Ovary (tissue), 9 donors: ENCODE results near the gene CCDC141. TPM values are rescaled to one million over a fixed set of nuclear protein-coding genes. Genes with fewer than 3 reads are reported as not detected.
"Not testable (repeated sequence)": the region's sequence is repeated elsewhere in the genome, so short reads cannot be mapped to it uniquely, and the experiment has no call there.

Experiments
- DNase-seq, 5 donors: peaks; one replicate each; pipeline ENCODE4 v3.0.0-alpha.2; 2019 to 2020
- H3K27ac ChIP-seq, 2 donors: fragments of 200-600 bp; one replicate each; pipeline versions ENCODE4 v1.5.1 to v1.8.0; 2019 to 2022
- H3K27me3 ChIP-seq: fragments of 200-600 bp; one replicate; pipeline ENCODE4 v1.8.0; 2022
- H3K36me3 ChIP-seq: fragments of 200-600 bp; sonication (generic); one replicate; pipeline ENCODE4 v1.5.1; 2019
- H3K4me1 ChIP-seq: one replicate; pipeline ENCODE4 v1.8.1; 2013; ENCODE audit warnings: mild to moderate bottlenecking, moderate library complexity; ENCODE audit not compliant: insufficient read depth
- H3K4me3 ChIP-seq: fragments of 200-600 bp; sonication (generic); one replicate; pipeline ENCODE4 v1.5.1; 2017
- H3K9me3 ChIP-seq, 2 donors: fragments of 200-600 bp in 1 of 2; sonication (generic) in 1 of 2; one replicate each; pipeline versions ENCODE4 v1.5.1 to v1.8.1; 2013 to 2019; ENCODE audit warnings: mild to moderate bottlenecking in 1 of 2, moderate library complexity in 1 of 2
- CTCF ChIP-seq, 3 donors: fragments of 450-650 bp in 2 of 3; fragments of 200-600 bp in 1 of 3; IDR thresholded peaks; one replicate each; pipeline versions ENCODE4 v1.5.1 to v1.8.0; 2016 to 2022; ENCODE audit warnings: antibody characterized with exemption in 3 of 3, mild to moderate bottlenecking in 1 of 3
- EP300 ChIP-seq: sonication (generic); formaldehyde crosslinking; IDR thresholded peaks from one replicate; pipeline ENCODE4 v1.6.1; 2017; ENCODE audit warnings: antibody characterized with exemption
- POLR2A ChIP-seq: fragments of 450-650 bp; IDR thresholded peaks from one replicate; pipeline ENCODE4 v1.6.1; 2017; ENCODE audit warnings: antibody characterized with exemption, mild to moderate bottlenecking, moderate library complexity
- WGBS, 3 donors: extraction: QIAGEN DNeasy Blood & Tissue Kit in 1 of 3; methylation state at CpG; one replicate each; pipeline versions ENCODE4 v1.1.5 to v1.1.7; 2013 to 2017; 5-methylcytosine and 5-hydroxymethylcytosine counted together
- intact Hi-C, 4 donors: fragments of 100-400 bp; cut with DNase I; formaldehyde crosslinking; loops; one replicate each; pipeline versions ENCODE4 v1.11.0 to v1.15.1; 2022 to 2023
- polyA plus RNA-seq, 2 donors: library from polyadenylated mRNA; stranded (reverse); fragments of 200-250 nt in 1 of 2; fragments of 350-450 nt in 1 of 2; fragmentation: Illumina TruSeq in 1 of 2; extraction: RNeasy Lipid Tissue Mini Kit (QIAGEN cat#74804) in 1 of 2; gene quantifications; one replicate each; pipeline ENCODE4 v1.2.3, GENCODE V29; 2013 to 2014
- total RNA-seq, 7 donors: library from RNA; depleted of rRNA in 2 of 7; stranded (reverse); fragments of >200 nt in 2 of 7; fragmentation: NEBNext Ultra II Directional in 3 of 7; extraction: Animal tissue kit (Norgen Biotek cat#: 25700) in 3 of 7; gene quantifications; one replicate each; pipeline versions ENCODE4 v1.1.0 to v1.2.4, GENCODE V29; 2016 to 2023
- donor health status: DM: no; HTN: no; CAD: no; lungs with moderate emphysema.
- donor health status: DM: no; HTN: no; CAD: no.
- donor health status: Bipolar disorder and iron deficiency.
- donor health status: DM: yes; HTN: yes; CAD: no.
- donor health status: DM: no; HTN: no; CAD: no.
- donor health status: DM: yes; HTN: yes; CAD: no.

Gene CCDC141
- total and polyA plus RNA-seq, 9 donors: 0.35 to 6.2 (median 0.77) TPM

- TF ChIP-seq CTCF (IDR thresholded peaks at IDR 0.05): no peak
- no peak for TF ChIP-seq EP300
- TF ChIP-seq POLR2A: no peak
- H3K9me3 ChIP-seq: no peaks in the 10 kb centered on the region
- H3K27ac ChIP-seq: no peak overlapping the region
- H3K36me3 ChIP-seq: no peaks in the 10 kb centered on the region
- no peak for DNase-seq
- no peaks in the 10 kb centered on the region for H3K4me1 ChIP-seq
- WGBS, 3 donors: 43 to 47% (median 47%) methylated on average over 3 of the region's 3 CpGs
- H3K4me3 ChIP-seq: no peak overlapping the region
- intact Hi-C loops: no loop called here
- no peaks in the 10 kb centered on the region for H3K27me3 ChIP-seq
These were observed 29.7 kb downstream of the CCDC141 start for GRCh38 chr2:179020156-179020750.

- Histone ChIP-seq H3K27ac (no peak overlapping the region), H3K4me3 (no peak overlapping the region), H3K4me1 (no peaks in the 10 kb centered on the region), H3K36me3 (no peaks in the 10 kb centered on the region), H3K9me3 (no peaks in the 10 kb centered on the region), H3K27me3 (no peaks in the 10 kb centered on the region)
- intact Hi-C loops: no loop called here
- no peak for DNase-seq
- WGBS, 3 donors: 84 to 91% (median 90%) methylated on average over 5 of the region's 5 CpGs
- TF ChIP-seq POLR2A: no peak
- TF ChIP-seq EP300: no peak
- no peak for TF ChIP-seq CTCF (IDR thresholded peaks at IDR 0.05)
These were observed 30.7 kb downstream of the CCDC141 start for GRCh38 chr2:179019260-179019659.

- intact Hi-C loops: no loop called here
These were observed 32.1 kb downstream of the CCDC141 start for GRCh38 chr2:179017773-179018357.

GRCh38 chr2:179014189-179014588, 35.7 kb downstream of the CCDC141 start:
- H3K27me3 ChIP-seq, intact Hi-C loops, H3K27ac ChIP-seq, H3K4me3 ChIP-seq, H3K4me1 ChIP-seq, H3K36me3 ChIP-seq, DNase-seq, H3K9me3 ChIP-seq: not testable (repeated sequence)
- 85 to 88% (median 87%) methylated on average over 3 of the region's 3 CpGs for WGBS, 3 donors

More at GRCh38 chr2:179017773-179018357, 32.1 kb downstream of the CCDC141 start:
- 37 to 41% (median 41%) methylated on average over 3 of the region's 3 CpGs for WGBS, 3 donors
- DNase-seq: no peak
- Histone ChIP-seq H3K9me3 (no peaks in the 10 kb centered on the region), H3K4me3 (no peak overlapping the region), H3K27me3 (no peaks in the 10 kb centered on the region), H3K36me3 (no peaks in the 10 kb centered on the region), H3K27ac (no peak overlapping the region), H3K4me1 (no peaks in the 10 kb centered on the region)
- no peak for TF ChIP-seq CTCF (IDR thresholded peaks at IDR 0.05)
- no peak for TF ChIP-seq EP300
- no peak for TF ChIP-seq POLR2A

- Histone ChIP-seq H3K4me1 (no peaks in the 10 kb centered on the region), H3K36me3 (no peaks in the 10 kb centered on the region), H3K27me3 (no peaks in the 10 kb centered on the region), H3K27ac (no peak overlapping the region), H3K9me3 (no peaks in the 10 kb centered on the region), H3K4me3 (no peak overlapping the region)
- no peak for DNase-seq
- TF ChIP-seq EP300: no peak
- TF ChIP-seq POLR2A: no peak
- no peak for TF ChIP-seq CTCF (IDR thresholded peaks at IDR 0.05)
- intact Hi-C loops: no loop called here
- WGBS, 3 donors: 38 to 55% (median 52%) methylated on average over 1 of the region's 1 CpG
These were observed 44.0 kb downstream of the CCDC141 start for GRCh38 chr2:179005976-179006375.
